Muscle of leg (tissue), 16 donors: ENCODE results near the gene PMVK. TPM values are rescaled to one million over a fixed set of nuclear protein-coding genes. Genes with fewer than 3 reads are reported as not detected.
"Not testable (repeated sequence)": the region's sequence is repeated elsewhere in the genome, so short reads cannot be mapped to it uniquely, and the experiment has no call there.

Source experiments
- DNase-seq: peaks from one replicate; pipeline ENCODE4 v3.0.0; 2013
- H3K27ac ChIP-seq: one replicate; pipeline ENCODE4 v1.5.1; 2013; ENCODE audit warnings: mild to moderate bottlenecking, low read length, control low read depth
- H3K27me3 ChIP-seq: one replicate; pipeline ENCODE4 v1.6.1; 2013; ENCODE audit warnings: low read length; ENCODE audit not compliant: control insufficient read depth, insufficient read depth
- H3K36me3 ChIP-seq: one replicate; pipeline ENCODE4 v1.6.1; 2013; ENCODE audit warnings: low read length; ENCODE audit not compliant: control insufficient read depth, insufficient read depth
- H3K4me1 ChIP-seq: one replicate; pipeline ENCODE4 v1.6.1; 2013; ENCODE audit warnings: low read length; ENCODE audit not compliant: control insufficient read depth, insufficient read depth
- H3K4me3 ChIP-seq: one replicate; pipeline ENCODE4 v1.5.1; 2013; ENCODE audit warnings: low read length, control low read depth
- H3K9me3 ChIP-seq: replicated peaks from 2 replicates; pipeline ENCODE4 v1.6.1; 2013; ENCODE audit warnings: low read depth, low read length; ENCODE audit not compliant: control insufficient read depth
- WGBS: methylation state at CpG from one replicate; pipeline ENCODE4 v1.1.5; 2013; ENCODE audit warnings: missing lambda C conversion rate; ENCODE audit not compliant: insufficient coverage; 5-methylcytosine and 5-hydroxymethylcytosine counted together
- long read RNA-seq, 11 donors: transcript quantifications; one replicate each; lab custom pipeline, GENCODE V29; 2026
- polyA plus RNA-seq, 8 donors: library from polyadenylated mRNA; unstranded; fragments of 120-200 nt; gene quantifications; one replicate each; pipeline versions ENCODE4 v1.2.1 to v1.2.3, GENCODE V29; 2013; ENCODE audit warnings: inconsistent platforms in 1 of 8, low replicate concordance in 1 of 8; ENCODE audit not compliant: insufficient read length in 8 of 8, insufficient read depth in 1 of 8
- total RNA-seq: library from RNA; stranded (reverse); fragments of 120-200 nt; gene quantifications from one replicate; pipeline ENCODE4 v1.2.4, GENCODE V29; 2013

Gene PMVK
- total RNA-seq (10.3 TPM), polyA plus RNA-seq (10 to 100 TPM; 31.0 to 38.7 (median 33.9) TPM)
- long read RNA-seq, donor 1, transcript PMVK-201 (5 exons, 1,280 nt): major isoform, 13 of 30 reads
- long read RNA-seq, donor 1, partial matches to known transcripts: 17 of 30 reads
- long read RNA-seq, donor 1, other reads (novel, unspliced or antisense): 0 of 30 reads
- long read RNA-seq, donor 2, partial matches to known transcripts: 0 of 2 reads
- long read RNA-seq, donor 2, other reads (novel, unspliced or antisense): 0 of 2 reads
- long read RNA-seq, donor 3, transcript PMVK-201 (5 exons, 1,280 nt): major isoform, 24 of 55 reads
- long read RNA-seq, donor 3, partial matches to known transcripts: 31 of 55 reads
- long read RNA-seq, donor 3, other reads (novel, unspliced or antisense): 0 of 55 reads
- long read RNA-seq, donor 4, transcript PMVK-201 (5 exons, 1,280 nt): major isoform, 12 of 12 reads
- long read RNA-seq, donor 4, partial matches to known transcripts: 0 of 12 reads
- long read RNA-seq, donor 4, other reads (novel, unspliced or antisense): 0 of 12 reads
- long read RNA-seq, donor 5, transcript PMVK-201 (5 exons, 1,280 nt): major isoform, 52 of 76 reads
- long read RNA-seq, donor 5, partial matches to known transcripts: 24 of 76 reads
- long read RNA-seq, donor 5, other reads (novel, unspliced or antisense): 0 of 76 reads
- long read RNA-seq, donor 6, transcript PMVK-201 (5 exons, 1,280 nt): major isoform, 35 of 88 reads
- long read RNA-seq, donor 6, partial matches to known transcripts: 53 of 88 reads
- long read RNA-seq, donor 6, other reads (novel, unspliced or antisense): 0 of 88 reads
- long read RNA-seq, donor 7, transcript PMVK-201 (5 exons, 1,280 nt): major isoform, 26 of 79 reads
- long read RNA-seq, donor 7, partial matches to known transcripts: 53 of 79 reads
- long read RNA-seq, donor 7, other reads (novel, unspliced or antisense): 0 of 79 reads
- long read RNA-seq, donor 8, transcript PMVK-201 (5 exons, 1,280 nt): major isoform, 17 of 33 reads
- long read RNA-seq, donor 8, partial matches to known transcripts: 16 of 33 reads
- long read RNA-seq, donor 8, other reads (novel, unspliced or antisense): 0 of 33 reads
- long read RNA-seq, donor 9, transcript PMVK-201 (5 exons, 1,280 nt): major isoform, 22 of 49 reads
- long read RNA-seq, donor 9, partial matches to known transcripts: 27 of 49 reads
- long read RNA-seq, donor 9, other reads (novel, unspliced or antisense): 0 of 49 reads
- long read RNA-seq, donor 10, transcript PMVK-201 (5 exons, 1,280 nt): major isoform, 19 of 19 reads
- long read RNA-seq, donor 10, partial matches to known transcripts: 0 of 19 reads
- long read RNA-seq, donor 10, other reads (novel, unspliced or antisense): 0 of 19 reads
- long read RNA-seq, donor 11, transcript PMVK-201 (5 exons, 1,280 nt): major isoform, 24 of 60 reads
- long read RNA-seq, donor 11, partial matches to known transcripts: 36 of 60 reads
- long read RNA-seq, donor 11, other reads (novel, unspliced or antisense): 0 of 60 reads

DNA sequence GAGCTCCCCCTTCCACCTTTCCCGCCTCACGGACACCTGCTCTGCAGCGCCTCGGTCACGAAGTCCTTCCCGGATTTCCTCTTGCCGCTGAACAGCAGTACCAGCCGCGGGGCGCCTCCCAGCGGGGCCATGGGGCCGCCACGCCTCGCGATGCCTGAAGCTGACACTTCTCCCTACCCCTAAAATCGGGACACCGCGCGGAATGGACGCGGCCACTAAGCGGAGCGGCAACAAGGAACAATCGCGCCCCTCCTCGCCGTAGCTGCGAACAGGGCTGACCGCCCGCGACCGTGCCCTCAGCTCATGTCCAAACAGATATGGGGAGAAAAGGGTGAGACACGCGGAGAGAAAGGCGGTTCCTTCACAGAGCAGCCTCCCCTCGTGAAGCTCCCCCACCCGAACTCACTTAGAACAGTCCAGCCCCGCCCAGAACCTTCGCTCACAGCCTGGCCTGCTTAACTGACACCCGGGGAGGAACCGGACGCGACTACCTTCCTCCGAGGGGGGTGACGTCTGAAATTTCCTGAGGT, at the start of gene PMVK:
Gene PMVK (minus strand): TSS at position 165 of the 530 bp plus-strand sequence. CDS start 34 bp downstream, at position 131.
- Histone ChIP-seq H3K4me3 (peak within 1 kb of the TSS; percentile 86), H3K9me3 (no peaks in the 10 kb centered on the region), H3K27ac (peak within 1 kb of the TSS; percentile 98), H3K27me3 (no peaks in the 10 kb centered on the region), H3K36me3 (peaks cover 3% of the 10 kb centered on the region), H3K4me1 (peaks cover 27% of the 10 kb centered on the region)
- peak; percentile 99 for DNase-seq
- 0% methylated on average over 31 of the region's 45 CpGs for WGBS

DNA sequence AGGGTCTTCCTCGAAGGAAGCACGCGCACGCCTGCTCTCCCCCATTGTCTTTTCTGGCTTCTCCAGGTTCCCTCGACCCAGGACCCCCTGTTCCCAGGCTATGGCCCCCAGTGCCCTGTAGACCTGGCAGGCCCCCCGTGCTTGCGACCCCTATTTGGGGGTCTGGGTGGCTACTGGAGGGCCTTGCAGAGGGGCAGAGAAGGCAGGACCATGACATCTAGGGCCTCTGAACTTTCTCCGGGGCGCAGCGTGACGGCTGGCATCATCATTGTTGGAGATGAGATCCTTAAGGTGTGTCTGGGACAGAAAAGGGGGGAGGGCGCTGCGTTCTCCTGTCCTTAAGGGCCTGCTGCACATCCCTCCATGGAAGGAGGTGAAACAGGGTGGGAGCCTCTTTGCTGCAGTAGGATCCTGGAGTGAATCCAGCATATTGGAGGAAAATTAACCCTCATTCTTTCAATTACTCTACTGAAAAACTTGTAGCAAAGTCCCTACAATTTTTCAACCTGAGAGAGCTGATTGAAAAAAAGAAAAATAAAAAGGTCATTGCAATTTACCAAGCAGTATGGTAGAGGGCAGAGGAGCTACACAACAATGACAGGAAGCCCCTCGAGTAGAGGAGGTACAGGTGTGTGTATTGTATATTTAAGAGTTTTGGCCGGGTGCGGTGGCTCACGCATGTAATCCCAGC, 47.4 kb upstream of the PMVK start:
- H3K36me3 ChIP-seq: peaks cover 26% of the 10 kb centered on the region
- peaks cover 11% of the 10 kb centered on the region for H3K4me1 ChIP-seq
- no peaks in the 10 kb centered on the region for H3K27me3 ChIP-seq
- WGBS: 4% methylated on average over 12 of the region's 17 CpGs
- no peak overlapping the region for H3K27ac ChIP-seq
- DNase-seq: no peak
- H3K9me3 ChIP-seq: no peaks in the 10 kb centered on the region
- peak overlapping the region; percentile 62 for H3K4me3 ChIP-seq

GRCh38 chr1:154982897-154983648, 46.6 kb upstream of the PMVK start, which contains the start of gene FLAD1:
Gene FLAD1 (plus strand): TSS chr1:154983344. CDS start chr1:154983695, 351 bp downstream.
- H3K27me3 ChIP-seq: no peaks in the 10 kb centered on the region
- WGBS: under 1% methylated on average over 20 of the region's 26 CpGs

GRCh38 chr1:154982341-154982740, 45.8 kb upstream of the PMVK start:
- Histone ChIP-seq H3K9me3 (no peaks in the 10 kb centered on the region), H3K4me1 (peaks cover 11% of the 10 kb centered on the region), H3K27ac (no peak overlapping the region), H3K27me3 (no peaks in the 10 kb centered on the region), H3K4me3 (peak overlapping the region; percentile 38), H3K36me3 (peaks cover 21% of the 10 kb centered on the region)
- DNase-seq: no peak
- WGBS: no CpG with 5 or more reads among the region's 6 CpGs

More at GRCh38 chr1:154982897-154983648, 46.6 kb upstream of the PMVK start, which contains the start of gene FLAD1:
- Histone ChIP-seq H3K27ac (peak within 1 kb of the TSS; percentile 66), H3K4me3 (peak within 1 kb of the TSS; percentile 62), H3K36me3 (peaks cover 23% of the 10 kb centered on the region), H3K4me1 (peaks cover 11% of the 10 kb centered on the region), H3K9me3 (no peaks in the 10 kb centered on the region)
- peak; percentile 100 for DNase-seq

DNA sequence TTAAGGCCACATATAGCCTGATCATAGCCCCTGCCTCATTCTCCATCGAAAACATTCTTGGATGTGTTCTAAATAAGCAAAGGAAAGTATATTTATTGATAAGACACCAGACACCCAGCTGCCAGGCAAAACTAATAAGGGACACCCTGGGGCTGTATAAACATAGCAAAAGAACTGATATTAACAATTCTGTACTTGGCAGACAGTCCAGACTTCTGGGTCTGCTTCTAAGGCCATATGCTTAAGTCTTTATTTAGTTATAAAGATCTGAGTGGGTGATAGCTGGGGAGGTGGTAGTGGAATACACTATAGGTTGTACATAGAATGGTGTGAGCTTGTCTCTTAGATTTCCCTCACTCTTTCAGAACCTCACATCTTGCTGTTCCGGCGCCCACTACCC, 41.8 kb upstream of the PMVK start:
- Histone ChIP-seq H3K36me3 (peaks cover 18% of the 10 kb centered on the region), H3K27ac (no peak overlapping the region), H3K27me3 (no peaks in the 10 kb centered on the region), H3K9me3 (no peaks in the 10 kb centered on the region), H3K4me1 (peaks cover 11% of the 10 kb centered on the region), H3K4me3 (no peak overlapping the region)
- no peak for DNase-seq
- no CpG with 5 or more reads among the region's 3 CpGs for WGBS

DNA sequence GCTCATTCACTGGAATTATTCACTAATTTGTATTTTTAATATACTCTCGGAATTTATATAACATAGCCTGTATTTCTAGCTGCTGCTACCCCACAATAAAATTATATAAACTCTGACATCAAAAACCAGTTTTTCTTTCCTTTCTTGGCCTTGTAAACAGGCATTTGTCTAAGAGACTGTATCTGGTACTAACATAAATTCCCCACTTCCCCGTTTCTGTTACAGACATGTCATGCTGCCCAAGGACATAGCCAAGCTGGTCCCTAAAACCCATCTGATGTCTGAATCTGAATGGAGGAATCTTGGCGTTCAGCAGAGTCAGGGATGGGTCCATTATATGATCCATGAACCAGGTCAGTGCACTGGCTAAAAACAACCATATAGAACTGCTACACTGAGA, 41.2 kb upstream of the PMVK start:
- not testable (repeated sequence) for H3K9me3 ChIP-seq, DNase-seq, H3K27me3 ChIP-seq, H3K27ac ChIP-seq, H3K4me3 ChIP-seq
- WGBS: no CpG with 5 or more reads among the region's 3 CpGs
- Histone ChIP-seq H3K36me3 (peaks cover 18% of the 10 kb centered on the region), H3K4me1 (peaks cover 17% of the 10 kb centered on the region)

- H3K4me3 ChIP-seq: peak overlapping the region; percentile 79
- peak; percentile 80 for DNase-seq
- peaks cover 18% of the 10 kb centered on the region for H3K36me3 ChIP-seq
- H3K4me1 ChIP-seq: peaks cover 32% of the 10 kb centered on the region
- WGBS: 0% methylated on average over 2 of the region's 24 CpGs
- peak overlapping the region; percentile 99 for H3K27ac ChIP-seq
- H3K27me3 ChIP-seq: no peaks in the 10 kb centered on the region
- H3K9me3 ChIP-seq: no peaks in the 10 kb centered on the region
Measured at GRCh38 chr1:154975409-154976059, 39.0 kb upstream of the PMVK start.

GRCh38 chr1:154974808-154975408, 38.4 kb upstream of the PMVK start:
- peak overlapping the region; percentile 99 for H3K27ac ChIP-seq
- DNase-seq: peak; percentile 99
- peaks cover 18% of the 10 kb centered on the region for H3K36me3 ChIP-seq
- no peaks in the 10 kb centered on the region for H3K9me3 ChIP-seq
- peak overlapping the region; percentile 79 for H3K4me3 ChIP-seq
- H3K27me3 ChIP-seq: no peaks in the 10 kb centered on the region
- under 1% methylated on average over 24 of the region's 30 CpGs for WGBS
- H3K4me1 ChIP-seq: peaks cover 39% of the 10 kb centered on the region
